ENCODE data around the gene TNRC18.

Gene TNRC18

GRCh38 chr7:5451391-5451790, 27.8 kb upstream of the TNRC18 start:
- DNase-seq (ENCODE audit: low spot score): no peak

DNA sequence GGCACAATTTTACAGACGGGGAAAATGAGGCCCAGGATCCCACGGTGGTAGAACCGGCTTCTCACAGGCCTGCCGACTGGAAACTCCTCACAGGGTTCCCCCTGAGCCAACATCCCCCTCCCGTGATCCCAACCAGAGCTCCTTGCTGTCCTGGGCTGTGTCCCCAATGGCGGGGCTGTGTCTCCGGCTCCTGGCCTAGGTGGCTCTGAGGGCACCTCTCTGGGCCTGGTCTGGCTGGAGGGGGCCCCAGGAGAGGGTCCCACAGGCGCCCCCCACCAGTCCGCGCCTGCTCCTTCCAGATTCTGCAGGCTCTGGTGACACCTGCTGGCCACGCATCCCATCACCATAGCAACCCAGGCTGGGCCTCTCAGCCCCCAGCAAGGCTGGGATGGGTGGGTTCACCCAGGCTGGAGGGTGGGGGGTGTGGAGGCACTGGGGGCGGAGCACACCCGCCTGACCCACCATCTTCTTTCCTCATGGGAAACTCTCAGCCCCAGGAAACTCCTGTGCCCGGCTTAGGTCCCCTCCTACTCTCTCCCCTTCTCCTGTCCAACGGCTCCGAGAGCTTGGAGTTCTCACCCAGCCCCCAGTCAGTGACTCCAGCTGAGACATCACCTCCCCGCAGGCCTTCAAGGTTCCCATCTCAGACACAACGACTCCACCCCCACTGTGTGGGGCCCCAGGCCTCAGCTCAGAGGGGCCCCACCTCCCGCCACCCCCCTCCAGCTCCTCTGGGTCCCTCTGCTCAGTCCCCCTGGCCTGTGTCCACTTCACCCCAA, 27.1 kb upstream of the TNRC18 start:
- DNase-seq (ENCODE audit: low spot score): peak; percentile 42

GRCh38 chr7:5448378-5449037, 24.9 kb upstream of the TNRC18 start:
- no peak for DNase-seq (ENCODE audit: low spot score)

DNA sequence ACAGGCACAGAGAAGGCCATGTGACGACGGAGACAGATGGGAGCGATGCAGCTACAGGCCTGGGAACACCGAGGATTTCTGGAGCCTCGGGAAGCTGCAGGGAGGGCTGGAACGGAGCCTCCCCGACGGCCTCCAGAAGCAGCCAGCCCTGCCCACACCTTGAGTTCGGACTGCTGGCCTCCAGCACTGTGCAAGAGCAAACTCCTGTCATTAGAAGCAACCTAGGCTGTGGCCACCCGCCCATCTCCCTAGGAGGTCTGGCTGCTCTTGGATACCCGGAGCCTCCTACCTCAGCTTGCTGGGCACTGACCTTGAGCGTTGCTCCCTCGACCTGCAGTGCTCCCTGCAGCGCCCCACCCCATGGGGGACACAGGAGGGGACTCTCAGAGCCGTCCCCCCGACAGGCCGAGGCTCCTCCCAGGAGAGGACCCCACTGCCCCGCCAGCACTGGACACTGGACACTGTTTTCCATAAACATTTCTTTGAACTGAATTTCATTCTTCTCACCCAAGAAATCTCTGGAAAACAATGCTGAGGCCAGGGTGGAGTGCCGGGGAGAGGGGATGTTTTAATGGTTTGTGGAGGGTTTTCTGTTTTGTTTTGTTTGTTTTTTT, 22.5 kb upstream of the TNRC18 start:
- DNase-seq (ENCODE audit: low spot score): no peak

GRCh38 chr7:5443678-5444077, 20.0 kb upstream of the TNRC18 start:
- no peak for DNase-seq (ENCODE audit: low spot score)

DNA sequence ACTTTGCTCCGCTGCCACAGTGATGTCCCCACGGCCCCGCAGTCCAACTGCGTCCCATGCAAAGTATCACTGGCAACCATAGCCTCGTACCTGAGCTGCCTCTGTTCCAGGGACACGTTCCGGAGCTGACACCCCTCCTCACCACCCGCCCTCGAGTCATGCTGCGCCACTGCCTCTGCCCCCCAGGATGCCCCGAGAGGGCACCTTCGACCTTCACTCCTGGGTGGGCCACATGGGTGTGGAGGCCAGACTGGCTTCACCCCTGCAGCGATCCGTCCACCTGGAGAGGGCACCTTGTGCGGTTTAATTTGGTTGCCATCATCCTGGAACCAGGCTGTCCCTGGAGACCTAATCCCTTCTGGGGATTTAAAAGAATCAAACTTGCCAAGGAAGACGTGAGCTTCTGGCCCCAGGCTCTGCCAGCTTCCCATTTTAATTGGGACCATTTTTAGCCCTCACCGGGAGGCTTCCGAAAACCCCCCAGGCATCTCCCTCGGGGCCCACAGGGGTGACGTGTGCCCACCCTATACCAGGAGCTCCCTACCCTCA, 19.2 kb upstream of the TNRC18 start:
- no peak for DNase-seq (ENCODE audit: low spot score)

DNA sequence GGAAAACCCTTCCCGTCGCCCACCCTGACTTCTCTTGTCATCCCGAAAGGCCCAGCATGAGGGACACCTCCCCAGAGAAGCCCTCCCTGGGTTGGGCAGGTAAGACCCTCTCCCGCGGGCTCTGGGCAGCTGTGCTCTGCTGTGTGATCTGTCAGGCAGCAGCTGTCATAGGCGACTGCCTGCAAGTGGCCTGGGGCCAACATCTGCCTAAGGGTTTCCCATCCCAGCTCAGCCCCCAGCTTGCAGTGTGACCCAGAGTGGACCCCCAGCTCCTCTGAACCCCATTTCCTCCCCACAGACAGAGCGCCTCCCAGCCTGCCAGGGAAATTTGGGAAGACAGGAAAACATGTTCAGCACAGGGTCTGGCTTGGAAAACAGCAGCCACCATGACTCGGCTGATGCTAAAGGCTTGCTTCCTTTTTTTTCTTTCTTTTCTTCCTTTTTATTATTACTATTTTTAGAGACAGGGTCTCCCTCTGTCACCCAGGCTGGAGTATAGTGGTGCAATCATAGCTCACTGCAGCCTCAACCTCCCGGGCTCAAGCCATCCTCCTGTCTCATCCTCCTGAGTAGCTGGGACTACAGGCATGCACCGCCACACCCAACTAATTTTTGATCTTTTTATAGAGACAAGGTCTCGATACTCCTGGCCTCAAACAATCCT, 18.3 kb upstream of the TNRC18 start:
- no peak for DNase-seq (ENCODE audit: low spot score)

GRCh38 chr7:5439572-5440496, 16.2 kb upstream of the TNRC18 start:
- no peak for DNase-seq (ENCODE audit: low spot score)

GRCh38 chr7:5439209-5439571, 15.6 kb upstream of the TNRC18 start:
- no peak for DNase-seq (ENCODE audit: low spot score)

DNA sequence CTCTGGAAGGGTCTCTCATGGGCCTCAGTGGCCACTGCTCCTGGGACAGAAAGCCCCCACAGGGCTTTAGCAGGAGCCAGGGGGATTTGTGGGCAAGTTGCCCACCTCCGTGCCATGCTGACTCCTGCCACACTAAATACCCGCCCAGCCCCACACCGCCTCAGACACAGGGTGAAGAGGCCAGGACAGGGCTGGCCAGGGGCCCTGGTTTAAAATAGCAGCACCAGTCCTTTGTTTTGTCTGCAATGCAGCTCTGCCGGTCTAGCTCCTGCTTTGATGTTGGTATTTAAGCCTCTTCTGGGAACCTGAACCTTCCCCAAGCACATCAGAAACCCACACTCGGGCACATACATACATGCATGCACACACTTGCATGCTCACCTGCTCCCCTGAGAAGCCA, 14.4 kb upstream of the TNRC18 start:
- no peak for DNase-seq (ENCODE audit: low spot score)

GRCh38 chr7:5437348-5437892, 13.8 kb upstream of the TNRC18 start:
- DNase-seq (ENCODE audit: low spot score): no peak

GRCh38 chr7:5436003-5436678, 12.5 kb upstream of the TNRC18 start:
- DNase-seq (ENCODE audit: low spot score): no peak

GRCh38 chr7:5435291-5436002, 11.8 kb upstream of the TNRC18 start:
- DNase-seq (ENCODE audit: low spot score): no peak

DNA sequence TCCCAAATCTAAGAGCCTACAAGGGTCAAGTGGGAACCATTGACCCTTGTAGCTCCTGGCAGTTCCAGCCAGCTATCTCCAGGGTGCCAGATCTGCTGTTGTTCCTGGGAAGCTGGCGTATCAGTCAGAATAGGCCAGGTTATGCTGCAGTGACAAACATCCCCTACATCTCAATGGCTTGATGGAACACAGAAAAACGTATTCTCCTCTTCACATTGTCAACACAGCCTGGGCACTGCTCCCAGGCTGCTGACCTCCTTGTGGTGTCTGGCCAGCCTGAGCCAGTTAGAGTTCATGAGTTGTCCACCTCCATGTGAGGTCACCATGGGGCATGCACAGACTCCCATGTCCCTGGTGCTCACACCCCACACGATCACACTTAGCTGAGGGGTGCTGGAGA, 9.5 kb upstream of the TNRC18 start:
- DNase-seq (ENCODE audit: low spot score): no peak

DNA sequence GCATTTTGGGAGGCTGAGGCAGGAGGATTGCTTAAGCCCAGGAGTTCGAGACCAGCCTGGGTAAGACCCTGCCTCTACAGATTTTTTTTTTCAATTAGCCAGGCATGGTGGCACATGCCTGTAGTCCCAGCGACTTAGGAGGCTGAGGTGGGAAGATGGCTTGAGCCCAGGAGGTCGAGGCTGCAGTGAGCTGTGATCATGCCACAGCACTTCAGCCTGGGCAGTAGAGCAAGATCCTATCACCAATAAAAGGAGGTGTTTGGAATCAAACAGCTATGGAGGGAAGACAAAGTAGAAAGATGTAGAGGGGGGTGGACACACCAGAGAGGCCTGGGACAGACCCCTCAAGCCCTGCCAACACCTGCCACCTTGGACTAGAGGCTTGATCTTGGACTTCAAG, 9.1 kb upstream of the TNRC18 start:
- DNase-seq (ENCODE audit: low spot score): no peak

GRCh38 chr7:5431560-5432015, 8.0 kb upstream of the TNRC18 start:
- no peak for DNase-seq (ENCODE audit: low spot score)

GRCh38 chr7:5430612-5430947, 6.9 kb upstream of the TNRC18 start:
- DNase-seq (ENCODE audit: low spot score): no peak

DNA sequence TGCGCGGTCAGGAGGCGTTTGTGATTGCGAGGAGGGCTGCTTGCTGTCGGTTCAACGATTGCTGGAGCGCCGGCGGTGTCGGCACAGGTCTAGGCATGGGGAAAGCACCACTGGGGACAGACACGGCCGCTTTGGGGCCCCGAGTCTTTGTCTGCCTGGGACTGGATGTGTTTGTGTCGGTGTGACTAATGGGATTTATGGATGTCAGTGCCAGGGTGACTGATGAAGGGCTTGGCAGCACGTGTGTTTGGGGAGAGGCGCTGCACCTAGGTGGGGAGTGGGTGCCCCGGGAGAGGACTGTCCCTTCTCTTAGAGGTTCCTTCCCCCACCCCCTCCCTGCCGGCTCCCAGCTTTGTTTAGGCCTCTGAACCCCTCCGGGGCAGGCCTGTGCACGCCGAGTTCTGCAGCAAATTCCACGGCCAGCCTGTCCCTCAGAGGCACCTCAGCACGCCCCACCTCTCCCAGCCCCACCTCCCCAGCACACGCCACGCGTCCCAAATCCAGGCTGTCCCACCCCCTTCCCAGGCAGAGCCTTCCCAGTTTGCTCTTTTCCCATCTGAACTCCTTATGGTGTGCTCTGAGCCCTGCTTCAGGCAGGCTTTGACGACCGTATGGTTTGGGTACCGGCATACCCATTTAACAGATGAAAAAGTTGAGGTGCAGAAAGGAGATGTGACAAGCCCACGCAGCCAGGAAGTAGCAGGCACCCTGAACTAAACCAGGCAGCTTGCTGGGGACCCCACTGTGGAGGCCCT, 6.4 kb upstream of the TNRC18 start:
- DNase-seq (ENCODE audit: low spot score): no peak

DNA sequence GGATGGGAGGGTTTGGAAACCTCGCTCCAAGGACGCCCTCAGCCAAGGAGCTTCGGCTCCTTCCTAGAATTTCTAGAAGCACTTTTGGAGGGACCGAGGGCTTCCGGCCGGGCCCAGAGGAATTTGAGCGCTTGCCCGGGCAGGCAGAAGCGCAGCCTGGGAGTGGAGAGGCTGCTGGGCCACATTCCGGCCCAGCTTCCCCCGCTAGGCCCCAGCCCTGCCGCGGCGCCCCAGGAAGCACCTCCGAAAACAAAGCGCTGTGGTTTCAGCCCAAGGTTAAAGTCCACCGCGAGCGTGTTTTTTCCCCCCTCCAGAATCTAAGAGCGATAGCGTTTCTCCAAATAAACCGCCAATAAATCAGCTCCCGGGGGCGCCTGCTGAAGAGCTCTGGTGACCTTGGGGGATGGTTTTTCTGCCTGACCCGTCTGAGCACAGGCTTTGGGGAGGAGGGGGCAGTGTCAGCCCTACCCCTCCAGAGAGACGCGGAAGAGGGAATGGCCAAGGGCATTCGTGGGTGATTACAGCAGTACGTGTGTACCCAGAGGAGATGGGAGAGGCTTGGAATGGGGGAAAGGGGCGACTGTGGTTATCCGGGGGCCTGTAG, 5.7 kb upstream of the TNRC18 start:
- no peak for DNase-seq (ENCODE audit: low spot score)

Measured in COLO829 (cell line).